HG02852 (cell line): Measurements from ENCODE around the gene EGLN3.

Experiments used
- ATAC-seq: cut with Tn5 transposase; IDR thresholded peaks from one replicate; pipeline ENCODE4 v1.9.1; 2021; ENCODE audit warnings: mild to moderate bottlenecking, moderate library complexity; ENCODE audit not compliant: unreplicated experiment

EGLN3 gene

GRCh38 chr14:33876274-33876673 is 74.6 kb downstream of the EGLN3 start:
- no peak for ATAC-seq
